Central memory CD4-positive, alpha-beta T cell (primary cell): ENCODE results near the gene MBNL2.
A peak's percentile ranks its signal among the peaks of the same experiment; 100 is the strongest.

Source experiments
- DNase-seq: peaks from one replicate; pipeline ENCODE4 v3.0.0; 2022

Gene MBNL2

GRCh38 chr13:97353927-97354675, 132.0 kb downstream of the MBNL2 start:
- DNase-seq = no peak

- DNase-seq = no peak
Observed at GRCh38 chr13:97354808-97355207, 132.7 kb downstream of the MBNL2 start.

- DNase-seq = no peak
Observed at GRCh38 chr13:97356592-97356991, 134.5 kb downstream of the MBNL2 start.

GRCh38 chr13:97359181-97360057, 137.3 kb downstream of the MBNL2 start:
- DNase-seq = peak; percentile 50

- no peak for DNase-seq
Observed at GRCh38 chr13:97360610-97361009, 138.5 kb downstream of the MBNL2 start.

- DNase-seq = no peak
Observed at GRCh38 chr13:97364031-97364430, 141.9 kb downstream of the MBNL2 start.

- no peak for DNase-seq
Observed at GRCh38 chr13:97364827-97365226, 142.7 kb downstream of the MBNL2 start.

- no peak for DNase-seq
Observed at GRCh38 chr13:97366172-97366688, 144.1 kb downstream of the MBNL2 start.

- DNase-seq = no peak
Observed at GRCh38 chr13:97367016-97367822, 145.1 kb downstream of the MBNL2 start.

- DNase-seq = peak; percentile 22
Observed at GRCh38 chr13:97369261-97369893, 147.2 kb downstream of the MBNL2 start.

GRCh38 chr13:97371486-97372109, 149.5 kb downstream of the MBNL2 start:
- DNase-seq = no peak

- no peak for DNase-seq
Observed at GRCh38 chr13:97372936-97373335, 150.8 kb downstream of the MBNL2 start.

GRCh38 chr13:97373787-97374186, 151.7 kb downstream of the MBNL2 start:
- no peak for DNase-seq

- DNase-seq = no peak
Observed at GRCh38 chr13:97376981-97377380, 154.8 kb downstream of the MBNL2 start.

- no peak for DNase-seq
Observed at GRCh38 chr13:97379386-97379785, 157.3 kb downstream of the MBNL2 start.

- DNase-seq = no peak
Observed at GRCh38 chr13:97380696-97381095, 158.6 kb downstream of the MBNL2 start.

GRCh38 chr13:97381189-97381588, 159.1 kb downstream of the MBNL2 start:
- DNase-seq = no peak

- no peak for DNase-seq
Observed at GRCh38 chr13:97382276-97382675, 160.1 kb downstream of the MBNL2 start.

- no peak for DNase-seq
Observed at GRCh38 chr13:97384371-97384770, 162.2 kb downstream of the MBNL2 start.

- no peak for DNase-seq
Observed at GRCh38 chr13:97385146-97385545, 163.0 kb downstream of the MBNL2 start.

GRCh38 chr13:97385854-97386253, 163.7 kb downstream of the MBNL2 start:
- no peak for DNase-seq
